Stimulated activated naive CD4-positive, alpha-beta T cell treated with Interleukin-2 at 50 U/mL for 16 hours (primary cell): Measurements from ENCODE around the gene CAPG.
"Not testable (repeated sequence)": the region's sequence is repeated elsewhere in the genome, so short reads cannot be mapped to it uniquely, and the experiment has no call there.

Experiments used
- DNase-seq: peaks from one replicate; lab custom pipeline; 2025; lab: John Stamatoyannopoulos, UW

CAPG gene

GRCh38 chr2:85420536-85421259 is 10.5 kb upstream of the CAPG start:
- peak; percentile 85 for DNase-seq

- no peak for DNase-seq
Observed at GRCh38 chr2:85419009-85419675, 9.0 kb upstream of the CAPG start.

- peak; percentile 88 for DNase-seq
Observed at GRCh38 chr2:85418132-85419008, 8.2 kb upstream of the CAPG start, which contains the start of gene SH2D6. Gene SH2D6, plus strand, starts transcription at chr2:85418714. Its CDS starts 10,752 bp downstream, at chr2:85429466.

GRCh38 chr2:85415980-85416650 is 5.9 kb upstream of the CAPG start:
- no peak for DNase-seq

GRCh38 chr2:85414761-85415553 is 4.8 kb upstream of the CAPG start:
- DNase-seq: no peak

- not testable (repeated sequence) for DNase-seq
Observed at GRCh38 chr2:85414421-85414759, 4.2 kb upstream of the CAPG start.

GRCh38 chr2:85413592-85414420 is 3.6 kb upstream of the CAPG start:
- no peak for DNase-seq

- no peak for DNase-seq
Observed at GRCh38 chr2:85411405-85411748, 1.2 kb upstream of the CAPG start.

- no peak for DNase-seq
Observed at GRCh38 chr2:85410584-85411404, 628 bp upstream of the CAPG start.

- peak; percentile 68 for DNase-seq
Observed at GRCh38 chr2:85405201-85406059, 4.7 kb downstream of the CAPG start.

GRCh38 chr2:85401844-85402243 is 8.3 kb downstream of the CAPG start:
- DNase-seq: no peak

- no peak for DNase-seq
Observed at GRCh38 chr2:85401464-85401805, 8.7 kb downstream of the CAPG start.

GRCh38 chr2:85400541-85401463 is 9.4 kb downstream of the CAPG start:
- DNase-seq: no peak

GRCh38 chr2:85400023-85400422 is 10.1 kb downstream of the CAPG start:
- no peak for DNase-seq

- no peak for DNase-seq
Observed at GRCh38 chr2:85399183-85399455, 11.0 kb downstream of the CAPG start.

GRCh38 chr2:85398426-85399182 is 11.6 kb downstream of the CAPG start:
- no peak for DNase-seq

GRCh38 chr2:85397925-85398331 is 12.2 kb downstream of the CAPG start:
- no peak for DNase-seq
